CD4-positive, alpha-beta T cell treated with Interleukin-15 for 1 hour (primary cell): Measurements from ENCODE around the gene RBM3.
"Not testable (repeated sequence)": the region's sequence is repeated elsewhere in the genome, so short reads cannot be mapped to it uniquely, and the experiment has no call there.

Experiments used
- DNase-seq: peaks from one replicate; pipeline ENCODE4 v3.0.0-alpha.2; 2020

The RBM3 gene

DNA sequence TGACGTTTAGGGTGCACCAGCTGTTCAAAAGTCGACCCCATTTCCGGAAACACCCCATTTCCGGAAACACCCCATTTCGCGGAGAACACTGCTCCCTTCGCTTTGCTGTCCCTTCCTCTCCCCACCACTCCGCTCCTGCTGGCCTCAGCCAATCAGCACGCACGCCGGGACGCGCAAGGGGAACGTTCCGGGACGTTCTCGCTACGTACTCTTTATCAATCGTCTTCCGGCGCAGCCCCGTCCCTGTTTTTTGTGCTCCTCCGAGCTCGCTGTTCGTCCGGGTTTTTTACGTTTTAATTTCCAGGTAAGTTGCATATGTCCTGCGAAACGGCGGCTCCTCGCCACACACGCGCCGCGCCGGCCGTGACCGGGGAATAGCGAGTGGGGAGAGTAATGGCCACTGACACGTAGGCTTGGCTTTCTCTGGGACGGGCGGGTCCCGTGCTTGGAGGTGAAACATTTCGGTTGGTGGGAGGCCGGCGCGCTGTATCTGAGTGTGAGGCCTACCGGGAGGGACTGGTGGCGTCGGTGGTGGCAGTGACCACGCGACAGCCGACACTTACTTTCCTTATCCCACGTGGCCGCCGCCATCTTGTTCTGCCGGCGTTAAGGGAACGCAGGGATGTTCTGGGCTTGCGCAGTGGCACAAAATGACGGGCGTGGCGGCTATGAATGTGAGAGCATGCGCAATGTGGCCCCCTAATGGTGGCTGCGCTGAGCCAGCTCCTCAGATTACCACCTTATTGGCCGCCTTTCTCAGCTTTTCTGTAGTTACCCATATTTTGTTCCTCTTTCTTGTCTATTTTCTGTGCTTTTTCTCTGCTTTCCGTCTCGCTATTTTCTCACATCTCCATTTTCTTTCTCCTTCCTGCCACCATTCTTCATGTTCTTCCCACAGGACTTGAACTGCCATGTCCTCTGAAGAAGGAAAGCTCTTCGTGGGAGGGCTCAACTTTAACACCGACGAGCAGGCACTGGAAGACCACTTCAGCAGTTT lies at the start of gene RBM3:
Gene RBM3 (plus strand): TSS at position 215 of the 997 bp plus-strand sequence. CDS start 697 bp downstream, at position 912.
- peak; percentile 97 for DNase-seq

- DNase-seq: not testable (repeated sequence)
Measured at GRCh38 chrX:48525853-48526252, 48.4 kb upstream of the RBM3 start.

- DNase-seq: no peak
Measured at GRCh38 chrX:48530736-48531135, 43.5 kb upstream of the RBM3 start.

DNA sequence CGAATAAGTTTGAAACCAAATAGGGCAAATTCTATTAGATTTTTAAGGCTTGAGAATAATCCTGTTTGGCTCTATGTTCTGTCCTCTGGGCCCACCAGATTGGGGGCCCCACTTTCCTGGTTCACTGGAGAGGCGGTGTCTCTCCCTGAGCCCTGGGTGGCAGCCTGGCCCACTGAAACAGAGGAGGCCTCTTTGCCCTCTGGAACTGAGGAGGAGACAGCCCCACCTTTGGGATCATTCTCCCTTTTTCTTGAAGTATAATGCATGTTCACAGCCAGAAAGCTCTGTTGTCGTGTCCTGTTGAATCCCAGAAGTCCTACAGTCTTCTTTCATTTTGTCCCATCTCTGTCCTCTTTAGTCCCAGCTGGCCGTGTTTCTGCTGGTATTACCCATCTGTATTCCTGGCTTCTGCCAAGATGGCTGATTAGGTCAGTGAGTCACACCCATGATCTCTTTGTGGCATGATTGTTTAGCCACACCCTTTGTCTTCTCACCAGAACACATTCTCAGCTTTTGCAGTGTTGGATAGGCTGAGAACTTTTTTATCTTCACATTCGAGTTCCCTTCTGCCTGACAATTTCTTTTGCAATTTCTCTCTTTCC lies 42.8 kb upstream of the RBM3 start:
- DNase-seq: no peak

- DNase-seq: no peak
Measured at GRCh38 chrX:48532161-48532560, 42.1 kb upstream of the RBM3 start.

- DNase-seq: no peak
Measured at GRCh38 chrX:48533165-48533564, 41.1 kb upstream of the RBM3 start.

DNA sequence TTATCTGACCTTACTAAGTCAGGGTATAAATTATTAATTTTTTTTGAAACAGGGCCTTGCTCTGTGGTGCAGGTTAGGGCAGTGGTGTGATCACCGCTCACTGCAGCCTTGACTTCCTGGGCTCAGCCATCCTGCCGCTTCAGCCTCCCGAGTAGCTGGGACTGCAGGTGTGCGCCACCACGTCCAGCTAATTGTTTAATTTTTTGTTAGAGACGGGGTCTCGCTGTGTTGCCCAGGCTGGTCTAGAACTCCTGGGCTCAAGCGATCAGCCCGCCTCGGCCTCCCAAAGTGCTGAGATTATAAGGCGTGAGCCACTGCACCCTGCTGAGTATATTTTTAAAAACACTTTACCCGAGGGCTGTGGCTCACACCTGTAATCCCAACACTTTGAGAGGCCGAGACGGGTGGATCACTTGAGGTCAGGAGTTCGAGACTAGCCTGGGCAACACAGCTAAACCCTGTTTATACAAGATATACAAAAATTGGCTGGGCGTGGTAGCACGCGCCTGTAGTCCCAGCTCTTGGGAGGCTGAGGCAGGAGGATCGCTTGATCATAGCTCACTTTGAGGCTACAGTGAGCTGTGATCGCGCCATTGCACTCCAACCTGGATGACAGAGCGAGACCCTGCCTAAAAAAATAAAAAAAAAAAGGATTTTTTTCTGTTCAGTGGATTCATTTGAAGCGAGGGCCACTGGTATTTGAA lies 35.5 kb upstream of the RBM3 start:
- DNase-seq: no peak

- peak; percentile 99 for DNase-seq
Measured at GRCh38 chrX:48539345-48540027, 34.8 kb upstream of the RBM3 start, which contains the start of gene TBC1D25. Gene TBC1D25, plus strand, starts transcription at chrX:48539714. Its CDS starts 84 bp downstream, at chrX:48539798.

- peak; percentile 69 for DNase-seq
Measured at GRCh38 chrX:48540028-48540375, 34.3 kb upstream of the RBM3 start.

- DNase-seq: no peak
Measured at GRCh38 chrX:48540480-48540879, 33.8 kb upstream of the RBM3 start.

- no peak for DNase-seq
Measured at GRCh38 chrX:48541140-48541814, 33.0 kb upstream of the RBM3 start.

- no peak for DNase-seq
Measured at GRCh38 chrX:48548871-48549270, 25.4 kb upstream of the RBM3 start.

DNA sequence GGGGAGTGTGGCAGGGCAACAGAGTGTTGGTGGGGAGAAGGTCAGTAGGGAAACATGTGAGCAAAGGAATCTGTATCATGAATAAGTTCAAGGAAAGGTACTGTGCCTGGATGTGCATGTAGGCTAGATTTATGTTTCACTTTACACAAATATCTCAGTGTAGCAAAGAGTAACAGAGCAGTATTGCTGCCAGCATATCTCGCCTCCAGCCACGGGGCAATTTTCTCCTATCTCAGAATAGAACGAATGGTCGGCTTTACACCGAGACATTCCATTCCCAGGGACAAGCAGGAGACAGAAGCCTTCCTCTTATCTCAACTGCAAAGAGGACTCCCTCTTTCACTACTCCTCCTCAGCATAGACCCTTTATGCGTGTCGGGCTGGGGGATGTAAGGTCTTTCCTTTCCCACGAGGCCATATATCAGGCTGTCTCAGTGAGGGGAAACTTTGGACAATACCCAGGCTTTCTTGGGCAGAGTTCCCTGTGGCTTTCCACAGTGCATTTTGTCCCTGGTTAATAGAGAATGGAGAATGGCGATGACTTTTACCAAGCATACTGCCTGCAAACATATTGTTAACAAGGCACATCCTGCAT lies 18.5 kb upstream of the RBM3 start:
- not testable (repeated sequence) for DNase-seq

DNA sequence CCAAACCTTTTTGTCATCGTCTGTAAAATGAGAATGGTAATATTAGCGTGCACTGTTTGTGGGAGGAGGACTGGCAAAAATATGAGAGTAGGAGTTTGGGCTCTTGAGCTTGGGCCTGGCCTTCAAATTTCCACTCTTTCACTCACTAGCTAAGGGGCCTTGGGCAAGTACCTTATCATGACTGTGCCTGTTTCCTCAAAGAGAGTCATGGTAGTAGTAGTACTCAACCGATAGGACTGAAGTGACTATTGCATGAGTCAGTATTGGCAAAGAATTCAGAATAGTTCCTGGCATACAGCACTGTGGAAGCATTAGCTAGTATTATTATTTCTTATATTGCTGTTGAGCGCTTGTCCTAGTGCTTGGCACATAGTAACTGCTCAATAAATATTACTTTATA lies 16.0 kb upstream of the RBM3 start:
- no peak for DNase-seq

DNA sequence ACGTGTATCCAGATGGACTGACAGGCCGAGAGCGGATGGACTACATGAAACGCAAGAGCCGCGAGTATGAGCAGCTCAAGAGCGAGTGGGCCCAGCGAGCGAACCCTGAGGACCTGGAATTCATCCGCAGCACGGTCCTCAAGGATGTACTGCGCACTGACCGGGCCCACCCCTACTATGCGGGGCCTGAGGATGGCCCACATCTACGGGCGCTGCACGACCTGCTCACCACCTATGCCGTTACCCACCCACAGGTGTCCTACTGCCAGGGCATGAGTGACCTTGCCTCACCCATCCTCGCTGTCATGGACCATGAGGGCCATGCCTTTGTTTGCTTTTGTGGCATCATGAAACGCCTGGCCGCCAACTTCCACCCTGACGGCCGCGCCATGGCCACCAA lies 14.6 kb upstream of the RBM3 start:
- DNase-seq: no peak

GRCh38 chrX:48560056-48560455 lies 14.2 kb upstream of the RBM3 start:
- DNase-seq: no peak

GRCh38 chrX:48560681-48561080 lies 13.6 kb upstream of the RBM3 start:
- DNase-seq: no peak

GRCh38 chrX:48569958-48570357 lies 4.3 kb upstream of the RBM3 start:
- no peak for DNase-seq

- DNase-seq: peak; percentile 66
Measured at GRCh38 chrX:48573690-48574269, 504 bp upstream of the RBM3 start.

DNA sequence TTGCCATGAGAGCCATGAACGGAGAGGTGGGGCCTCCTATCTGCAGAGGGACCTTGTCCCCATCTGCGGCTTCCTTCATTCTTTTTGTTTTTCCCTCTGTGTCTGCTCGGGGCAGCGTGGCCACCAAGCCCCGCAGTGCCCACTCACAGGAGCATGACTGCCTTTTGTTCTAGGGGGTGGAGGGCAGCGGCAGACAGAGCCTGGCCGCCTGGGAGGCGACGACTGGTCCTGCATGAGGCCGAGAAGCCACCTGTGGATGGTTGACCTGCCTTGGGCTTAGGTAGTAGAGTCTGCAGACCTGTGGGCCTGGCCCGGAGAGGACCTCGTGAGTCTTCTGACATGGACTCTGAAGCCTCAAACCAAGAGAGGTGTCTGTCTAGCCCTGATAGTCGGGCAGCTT lies 1.4 kb downstream of the RBM3 start:
- no peak for DNase-seq

- no peak for DNase-seq
Measured at GRCh38 chrX:48576108-48576507, 1.8 kb downstream of the RBM3 start.
